NT2/D1 (cell line): ENCODE results near the gene FGF10.

Experiments
- SUZ12 ChIP-seq: IDR thresholded peaks from 2 replicates; pipeline ENCODE4 v1.6.1; 2011; ENCODE audit not compliant: insufficient read length, insufficient read depth; ENCODE audit errors: extremely low read depth
- YY1 ChIP-seq: IDR thresholded peaks from 2 replicates; pipeline ENCODE4 v1.6.1; 2011; ENCODE audit not compliant: insufficient read length, insufficient read depth

GRCh38 chr5:44265713-44266112, 123.5 kb downstream of the FGF10 start:
- TF ChIP-seq YY1: no peak
- TF ChIP-seq SUZ12: no peak
